Mucosa of gallbladder (tissue), 1 donor: ENCODE results near the gene HS3ST4. TPM values are rescaled to one million over a fixed set of nuclear protein-coding genes. Genes with fewer than 3 reads are reported as not detected.
A peak's percentile ranks its signal among the peaks of the same experiment; 100 is the strongest.

ENCODE experiments used
- DNase-seq: peaks from one replicate; pipeline ENCODE4 v3.0.0-alpha.2; 2020; ENCODE audit warnings: low spot score
- total RNA-seq: library from RNA; stranded (reverse); gene quantifications from one replicate; pipeline ENCODE4 v1.2.1, GENCODE V29; 2021
- donor health status: DM: no; HTN: no; CAD: no.

The HS3ST4 gene
- total RNA-seq, 1 donor from 2014 or later: 0.12 TPM

GRCh38 chr16:25823891-25824290 is 132.1 kb downstream of the HS3ST4 start:
- DNase-seq: no peak

DNA sequence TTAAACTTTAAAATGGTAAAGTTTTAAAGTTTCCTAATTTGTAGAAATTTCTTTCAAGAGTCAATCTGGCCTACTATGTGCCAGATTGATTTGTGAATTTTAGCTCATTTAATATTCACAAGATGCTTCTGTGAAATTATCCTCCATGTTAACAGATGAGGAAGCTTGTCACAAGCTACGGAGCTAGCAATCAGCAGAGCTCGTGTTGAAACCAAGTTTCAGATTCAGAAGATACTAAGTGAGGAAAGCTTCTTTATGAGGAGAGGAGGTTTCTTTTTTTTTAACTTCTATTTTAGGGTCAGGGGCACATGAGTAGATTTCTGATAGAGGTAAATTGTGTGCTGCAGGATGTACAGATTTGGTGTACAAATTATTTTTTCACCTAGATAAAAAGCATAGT is 135.9 kb downstream of the HS3ST4 start:
- DNase-seq: no peak

- DNase-seq: no peak
Measured at GRCh38 chr16:25828510-25828909, 136.8 kb downstream of the HS3ST4 start.

DNA sequence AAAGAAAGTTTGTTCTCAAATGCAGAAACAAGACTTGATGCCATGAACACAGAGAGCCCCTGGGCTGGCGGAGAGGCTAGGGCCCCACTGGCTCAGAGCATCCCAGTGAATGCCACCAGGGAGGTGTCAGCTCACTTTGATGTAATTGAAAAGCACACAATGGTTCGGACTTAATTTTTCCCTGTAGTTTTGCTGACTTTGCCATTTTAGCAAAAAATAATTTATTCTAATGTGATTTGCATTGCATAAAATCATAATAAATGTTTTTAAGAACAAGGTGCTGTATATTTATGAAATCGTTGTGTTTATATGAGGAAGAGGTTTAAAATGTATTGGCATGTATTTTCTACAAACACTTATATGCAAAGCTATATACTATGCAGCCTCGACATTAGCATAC is 140.5 kb downstream of the HS3ST4 start:
- DNase-seq: no peak

DNA sequence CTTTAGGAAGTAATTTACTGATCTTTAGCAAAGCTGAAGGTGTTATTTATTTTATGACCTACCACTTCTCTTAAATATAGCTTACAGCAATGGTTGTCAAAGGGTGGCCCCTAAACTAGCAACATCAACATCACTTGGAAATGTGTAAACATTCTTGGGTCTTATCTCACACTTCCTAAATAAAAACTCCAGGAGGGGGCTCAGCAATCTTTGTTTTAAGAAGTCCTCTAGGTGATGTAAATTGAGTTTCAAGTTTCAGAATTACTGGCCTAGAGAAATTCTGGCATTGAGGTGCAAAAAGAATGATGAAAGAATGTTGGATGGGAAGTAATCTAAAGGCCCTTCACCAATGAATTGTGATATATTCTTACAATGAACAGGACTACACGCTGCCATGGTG is 142.3 kb downstream of the HS3ST4 start:
- DNase-seq: no peak

DNA sequence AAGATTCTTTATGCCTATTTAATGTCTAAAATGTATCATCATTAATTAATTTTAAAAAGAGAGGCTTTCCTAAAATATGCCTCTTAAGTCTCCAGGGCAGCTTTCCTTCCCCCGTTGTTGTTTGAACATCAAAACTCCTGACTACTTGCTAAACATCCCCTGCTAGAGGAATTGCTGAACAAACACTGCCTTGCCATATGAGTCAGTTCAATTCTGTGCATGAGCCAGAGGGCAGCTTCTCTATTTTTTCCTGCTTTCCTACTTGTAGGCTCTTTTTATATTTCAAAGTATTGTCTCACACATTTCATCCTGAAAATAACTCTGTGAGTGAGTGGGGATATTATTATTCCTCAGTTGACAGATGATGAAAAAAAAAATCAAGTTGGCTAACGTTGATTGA is 143.4 kb downstream of the HS3ST4 start:
- no peak for DNase-seq

DNA sequence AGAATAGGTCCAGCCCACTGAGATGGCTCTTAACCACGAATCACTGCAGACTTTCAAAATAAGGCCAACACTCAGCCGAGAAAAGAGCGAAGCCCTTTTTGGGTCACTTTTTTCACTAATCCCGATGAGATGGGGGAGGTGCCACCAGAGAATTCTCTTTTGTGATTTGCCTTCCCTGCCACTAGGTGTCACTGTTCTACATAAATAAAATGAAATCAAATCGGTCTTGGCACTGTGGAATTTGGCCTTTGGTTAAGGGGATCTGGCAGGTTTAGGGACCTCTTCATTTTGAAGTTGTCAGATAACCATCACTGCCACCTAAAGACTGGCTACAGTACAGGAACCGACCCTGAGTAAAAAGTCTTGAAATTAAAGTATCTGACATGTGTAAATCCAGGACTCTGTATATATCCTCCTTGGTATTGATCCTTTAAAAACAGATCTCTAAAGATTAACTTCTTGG is 147.0 kb downstream of the HS3ST4 start:
- peak; percentile 17 for DNase-seq

- DNase-seq: no peak
Measured at GRCh38 chr16:25841761-25842160, 150.0 kb downstream of the HS3ST4 start.

- DNase-seq: no peak
Measured at GRCh38 chr16:25845901-25846300, 154.1 kb downstream of the HS3ST4 start.

GRCh38 chr16:25854141-25854540 is 162.4 kb downstream of the HS3ST4 start:
- DNase-seq: no peak

GRCh38 chr16:25855063-25855462 is 163.3 kb downstream of the HS3ST4 start:
- no peak for DNase-seq

DNA sequence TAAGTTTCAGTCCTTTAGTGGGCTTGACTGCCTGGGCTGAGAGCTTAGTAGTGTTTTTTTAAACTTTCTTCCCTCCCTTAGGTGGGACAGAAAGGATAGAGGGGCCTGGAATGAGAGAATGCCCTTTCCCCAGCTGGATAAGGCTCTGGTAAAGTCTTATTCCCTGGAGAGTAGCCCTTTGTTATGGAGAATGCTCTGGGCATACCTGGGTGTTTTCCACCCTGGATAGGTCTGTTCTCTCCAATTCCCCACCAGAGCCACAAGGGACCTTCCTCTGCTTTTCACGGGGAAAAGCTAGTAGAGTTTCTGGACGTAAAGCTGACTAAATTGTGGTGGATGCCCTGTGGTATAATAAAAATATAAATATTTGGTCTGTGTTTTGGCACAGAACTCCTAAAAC is 164.1 kb downstream of the HS3ST4 start:
- no peak for DNase-seq

DNA sequence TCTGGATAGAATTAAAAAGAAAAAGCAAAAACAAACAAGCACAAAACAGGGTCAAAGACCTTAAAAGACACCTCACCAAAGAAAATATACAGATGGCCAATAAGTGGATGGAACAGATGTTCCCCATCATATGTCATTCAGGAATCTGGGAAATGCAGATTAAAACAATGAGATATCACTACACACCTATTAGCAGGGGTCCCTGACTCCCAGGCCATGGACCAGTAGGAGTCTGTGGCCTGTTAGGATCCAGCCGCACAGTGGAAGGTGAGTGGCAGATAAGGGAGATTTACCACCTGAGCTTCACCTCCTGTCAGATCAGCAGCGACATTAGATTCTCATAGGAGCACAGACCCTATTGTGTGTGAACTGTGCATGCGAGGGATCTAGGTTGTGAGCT is 167.9 kb downstream of the HS3ST4 start:
- DNase-seq: no peak

- no peak for DNase-seq
Measured at GRCh38 chr16:25867041-25867440, 175.3 kb downstream of the HS3ST4 start.

DNA sequence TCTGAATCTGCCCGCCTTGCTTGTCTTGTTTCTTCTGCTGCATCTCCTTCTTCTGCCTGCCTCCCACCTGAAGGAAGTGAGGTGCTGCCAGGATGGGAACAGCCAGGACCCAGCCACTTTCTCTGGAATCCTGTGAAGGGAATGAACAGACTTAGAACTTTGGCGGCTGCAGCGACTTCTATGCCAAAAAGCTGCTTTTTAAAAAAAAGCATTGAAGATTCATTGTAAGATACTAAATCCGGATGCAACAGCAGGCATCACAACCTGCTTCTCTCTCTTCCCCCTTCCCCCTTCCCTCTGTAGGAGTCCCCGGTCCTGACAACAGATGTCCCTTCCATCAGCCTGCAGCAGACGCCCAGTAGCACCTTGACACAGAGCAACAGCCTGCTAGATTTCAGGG is 176.3 kb downstream of the HS3ST4 start:
- no peak for DNase-seq

DNA sequence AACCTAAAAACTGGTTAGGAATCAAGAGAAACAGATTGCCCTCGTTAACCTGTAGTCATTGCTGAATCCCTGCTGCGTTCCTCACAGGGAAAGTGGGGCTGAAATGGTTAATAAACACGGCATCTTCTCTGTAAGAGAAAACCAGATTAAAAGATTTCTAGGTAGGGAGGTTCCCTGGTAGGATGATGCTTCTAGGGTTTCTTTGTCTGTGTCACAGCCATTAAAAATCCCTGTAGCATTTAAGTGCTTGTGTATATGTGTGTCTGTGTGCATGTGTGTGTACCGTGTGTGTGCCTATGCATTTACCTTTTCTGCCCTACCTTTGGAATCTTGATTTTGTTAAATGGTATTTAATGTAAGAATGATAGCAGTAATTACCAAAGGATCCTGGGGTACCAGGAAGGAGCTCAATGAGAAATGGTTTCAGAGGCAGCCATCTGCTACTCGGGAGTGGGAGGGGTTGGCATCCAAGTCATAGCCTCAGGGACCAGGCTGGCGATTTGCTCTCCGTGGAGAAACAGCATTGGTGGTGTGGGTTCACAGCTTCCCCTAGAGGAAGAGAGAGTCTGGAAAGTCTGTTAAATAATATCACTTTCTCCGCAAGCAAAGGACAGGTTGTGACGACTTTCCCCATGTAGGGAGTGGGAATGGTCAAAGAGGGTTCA is 177.1 kb downstream of the HS3ST4 start:
- no peak for DNase-seq

GRCh38 chr16:25872369-25873070 is 180.8 kb downstream of the HS3ST4 start:
- no peak for DNase-seq

DNA sequence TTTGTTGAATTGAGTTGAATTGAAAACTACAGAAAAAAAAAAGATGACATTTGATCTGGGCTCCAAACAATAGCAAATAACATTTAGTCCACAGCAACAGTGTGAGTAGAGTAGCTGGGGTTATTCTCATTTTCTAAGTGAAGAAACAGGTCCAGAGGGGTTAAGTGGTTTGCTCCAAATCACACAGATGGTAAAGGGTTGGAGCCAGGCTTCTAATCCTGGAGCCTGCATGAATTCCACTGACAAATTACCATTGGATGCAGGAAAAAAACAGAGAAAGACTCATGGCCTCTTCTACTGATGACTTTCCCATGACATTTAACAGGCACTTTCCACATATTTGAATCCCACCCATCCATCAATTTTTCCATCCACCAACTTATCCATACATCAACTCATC is 182.4 kb downstream of the HS3ST4 start:
- no peak for DNase-seq

DNA sequence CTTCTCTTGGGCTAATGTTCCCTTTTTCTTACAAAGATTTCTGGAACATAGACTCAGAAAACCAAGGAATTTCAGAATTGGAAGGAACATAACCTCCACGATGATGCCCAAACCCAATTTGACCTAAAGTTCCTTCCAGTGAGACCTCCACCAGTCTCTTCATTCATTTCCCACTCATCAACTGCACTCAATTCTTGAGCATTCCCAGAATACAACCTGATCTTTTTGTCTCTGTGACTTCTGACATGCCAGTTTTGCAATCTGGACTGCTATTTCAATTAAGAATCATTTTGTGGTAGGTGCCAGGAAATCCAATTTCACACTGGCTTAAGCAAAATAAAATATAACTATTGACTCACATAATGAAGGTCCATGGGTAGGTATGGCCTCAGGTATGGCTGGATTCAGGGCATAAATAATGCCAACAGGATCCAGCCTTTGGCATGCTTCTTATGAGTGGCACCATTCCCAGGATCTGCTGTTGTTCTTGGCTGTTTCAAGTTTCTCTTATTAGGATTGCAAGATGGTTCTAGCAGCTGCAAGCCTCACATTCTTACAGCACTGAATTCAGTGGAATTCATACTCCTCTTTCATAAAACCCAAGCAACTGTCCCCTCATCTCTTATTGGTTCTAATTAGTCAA is 184.3 kb downstream of the HS3ST4 start:
- DNase-seq: no peak

DNA sequence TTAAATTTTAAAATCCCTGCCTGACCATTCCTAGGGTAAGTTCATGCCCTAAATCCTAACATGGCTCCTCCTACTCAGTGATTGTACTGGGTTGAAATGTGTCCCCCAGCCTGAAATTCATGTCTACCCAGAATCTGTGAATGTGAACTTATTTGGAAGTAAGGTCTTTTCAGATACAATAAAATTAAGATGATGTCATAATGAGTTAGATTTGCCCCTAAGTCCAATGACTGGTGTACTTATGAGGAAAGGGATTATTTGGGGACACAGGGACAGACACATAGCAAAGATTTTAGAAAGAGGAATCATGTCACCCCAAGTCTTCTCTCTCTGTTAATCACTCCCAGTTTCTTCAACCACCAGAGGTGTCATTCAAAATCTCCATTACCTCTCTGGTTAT is 185.3 kb downstream of the HS3ST4 start:
- DNase-seq: no peak

- no peak for DNase-seq
Measured at GRCh38 chr16:25886598-25886997, 194.8 kb downstream of the HS3ST4 start.

DNA sequence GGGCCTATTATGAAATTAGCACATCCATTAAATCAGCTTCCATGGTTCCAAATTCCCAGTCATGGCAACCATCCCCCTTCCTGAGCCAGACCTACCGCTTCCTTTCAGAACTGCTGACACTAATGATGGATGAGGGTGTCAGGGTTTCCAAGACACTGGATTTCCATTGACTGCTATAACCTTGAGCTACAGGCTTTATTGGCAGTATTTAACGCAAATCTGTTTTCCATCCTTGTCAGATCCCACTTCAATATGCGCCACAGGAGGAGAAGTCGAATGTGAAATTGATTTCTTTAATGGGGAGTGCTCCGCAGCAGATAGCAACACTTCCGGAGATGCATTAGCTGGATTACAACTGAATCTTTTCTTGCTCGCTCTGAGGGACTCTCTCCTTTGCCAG is 197.1 kb downstream of the HS3ST4 start:
- DNase-seq: no peak

DNA sequence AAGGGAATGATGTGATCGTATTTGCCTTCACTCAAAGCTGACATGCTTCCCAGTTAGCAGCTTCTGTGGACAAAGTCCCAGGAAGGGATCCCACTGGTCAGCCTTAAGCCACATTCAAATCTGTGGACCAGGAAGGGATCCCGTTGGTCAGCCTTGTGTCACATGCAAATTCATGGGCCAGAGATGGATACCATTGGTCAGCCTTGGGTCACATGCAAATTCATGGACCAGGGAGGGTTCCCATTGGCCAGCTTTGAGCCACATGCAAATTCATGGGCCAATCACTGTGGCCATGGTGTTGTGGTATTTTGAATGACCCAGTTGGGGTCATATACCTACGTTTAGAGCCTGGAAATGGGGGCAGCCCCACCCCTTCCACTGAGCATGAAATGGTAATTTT is 201.6 kb downstream of the HS3ST4 start:
- no peak for DNase-seq
